Lower lobe of right lung (tissue), 2 donors: Measurements from ENCODE around the gene FRMD4B. TPM values are rescaled to one million over a fixed set of nuclear protein-coding genes. Genes with fewer than 3 reads are reported as not detected.
A peak's percentile ranks its signal among the peaks of the same experiment; 100 is the strongest.

Experiments used
- ATAC-seq, 2 donors: fragments of 200-7000 bp; cut with Tn5 transposase; one replicate each; pipeline ENCODE4 v1.9.1; 2020 to 2022; ENCODE audit warnings: mild to moderate bottlenecking in 2 of 2, moderate library complexity in 2 of 2
- DNase-seq: peaks from one replicate; pipeline ENCODE4 v3.0.0-alpha.2; 2020
- H3K27ac ChIP-seq: fragments of 200-600 bp; one replicate; pipeline ENCODE4 v1.8.0; 2022
- H3K27me3 ChIP-seq: fragments of 200-600 bp; one replicate; pipeline ENCODE4 v1.8.0; 2022; ENCODE audit warnings: low read depth
- H3K36me3 ChIP-seq: fragments of 200-600 bp; one replicate; pipeline ENCODE4 v1.8.0; 2022; ENCODE audit warnings: mild to moderate bottlenecking
- H3K4me1 ChIP-seq: fragments of 200-600 bp; one replicate; pipeline ENCODE4 v1.8.0; 2022
- H3K4me3 ChIP-seq: fragments of 200-600 bp; one replicate; pipeline ENCODE4 v1.8.0; 2022; ENCODE audit warnings: mild to moderate bottlenecking
- H3K9me3 ChIP-seq: fragments of 200-600 bp; one replicate; pipeline ENCODE4 v1.8.0; 2022
- CTCF ChIP-seq: fragments of 200-600 bp; IDR thresholded peaks from one replicate; pipeline ENCODE4 v1.8.0; 2022; ENCODE audit warnings: antibody characterized with exemption, mild to moderate bottlenecking
- intact Hi-C: fragments of 100-400 bp; cut with DNase I; formaldehyde crosslinking; loops from one replicate; pipeline ENCODE4 v1.11.0; 2022
- total RNA-seq: library from RNA; stranded (reverse); fragmentation: NEBNext Ultra II Directional; extraction: Animal tissue kit (Norgen Biotek cat#: 25700); gene quantifications from one replicate; pipeline ENCODE4 v1.2.1, GENCODE V29; 2021
- donor health status: DM: no; HTN: yes; CAD: no; lungs with severe emphysema.

The FRMD4B gene
- total RNA-seq, 1 donor from 2014 or later: 62.4 TPM

- no peak for TF ChIP-seq CTCF
- H3K9me3 ChIP-seq: no peaks in the 10 kb centered on the region
- intact Hi-C loops: no loop called here
- DNase-seq: no peak
- H3K36me3 ChIP-seq: peaks cover 57% of the 10 kb centered on the region
- H3K27ac ChIP-seq: no peak overlapping the region
- ATAC-seq: peak in 1 of 2 donors; percentile 62
- H3K4me1 ChIP-seq: peaks cover 13% of the 10 kb centered on the region
- no peak overlapping the region for H3K4me3 ChIP-seq
- H3K27me3 ChIP-seq: no peaks in the 10 kb centered on the region
Measured at GRCh38 chr3:69300296-69300695, 85.6 kb downstream of the FRMD4B start.

GRCh38 chr3:69299344-69299743 lies 86.5 kb downstream of the FRMD4B start:
- Histone ChIP-seq H3K9me3 (no peaks in the 10 kb centered on the region), H3K27ac (no peak overlapping the region), H3K36me3 (peaks cover 67% of the 10 kb centered on the region), H3K4me1 (peaks cover 19% of the 10 kb centered on the region), H3K27me3 (no peaks in the 10 kb centered on the region), H3K4me3 (no peak overlapping the region)
- DNase-seq (no peak), ATAC-seq (no peak)
- no peak for TF ChIP-seq CTCF
- intact Hi-C loops: no loop called here

- Histone ChIP-seq H3K9me3 (no peaks in the 10 kb centered on the region), H3K27ac (no peak overlapping the region), H3K27me3 (no peaks in the 10 kb centered on the region), H3K4me1 (peaks cover 23% of the 10 kb centered on the region), H3K36me3 (peaks cover 74% of the 10 kb centered on the region), H3K4me3 (no peak overlapping the region)
- no peak for TF ChIP-seq CTCF
- intact Hi-C loops: no loop called here
- no peak for DNase-seq
- no peak for ATAC-seq
Measured at GRCh38 chr3:69297501-69297900, 88.4 kb downstream of the FRMD4B start.

- no peaks in the 10 kb centered on the region for H3K9me3 ChIP-seq
- intact Hi-C loops: no loop called here
- no peak overlapping the region for H3K4me3 ChIP-seq
- DNase-seq (no peak), ATAC-seq (no peak)
- no peaks in the 10 kb centered on the region for H3K27me3 ChIP-seq
- no peak overlapping the region for H3K27ac ChIP-seq
- no peak for TF ChIP-seq CTCF
- peaks cover 23% of the 10 kb centered on the region for H3K4me1 ChIP-seq
- H3K36me3 ChIP-seq: peaks cover 74% of the 10 kb centered on the region
Measured at GRCh38 chr3:69296995-69297394, 88.9 kb downstream of the FRMD4B start.

GRCh38 chr3:69294014-69294766 lies 91.7 kb downstream of the FRMD4B start:
- no peaks in the 10 kb centered on the region for H3K9me3 ChIP-seq
- H3K27me3 ChIP-seq: no peaks in the 10 kb centered on the region
- peaks cover 52% of the 10 kb centered on the region for H3K36me3 ChIP-seq
- intact Hi-C loops: no loop called here
- H3K4me3 ChIP-seq: no peak overlapping the region
- ATAC-seq (peak in 1 of 2 donors; percentile 13), DNase-seq (no peak)
- H3K27ac ChIP-seq: no peak overlapping the region
- H3K4me1 ChIP-seq: peaks cover 10% of the 10 kb centered on the region
- TF ChIP-seq CTCF: no peak
